ENCODE data around the gene NRROS.
"Not testable (repeated sequence)": the region's sequence is repeated elsewhere in the genome, so short reads cannot be mapped to it uniquely, and the experiment has no call there.

NRROS gene

GRCh38 chr3:196639483-196640296 lies at the start of gene NRROS:
Gene NRROS (plus strand): TSS chr3:196639694. CDS start chr3:196654540, 14,846 bp downstream.
- peak in 1 of 2 donors; percentile 40 for DNase-seq (ENCODE audit: low read depth in 2 of 2)

DNA sequence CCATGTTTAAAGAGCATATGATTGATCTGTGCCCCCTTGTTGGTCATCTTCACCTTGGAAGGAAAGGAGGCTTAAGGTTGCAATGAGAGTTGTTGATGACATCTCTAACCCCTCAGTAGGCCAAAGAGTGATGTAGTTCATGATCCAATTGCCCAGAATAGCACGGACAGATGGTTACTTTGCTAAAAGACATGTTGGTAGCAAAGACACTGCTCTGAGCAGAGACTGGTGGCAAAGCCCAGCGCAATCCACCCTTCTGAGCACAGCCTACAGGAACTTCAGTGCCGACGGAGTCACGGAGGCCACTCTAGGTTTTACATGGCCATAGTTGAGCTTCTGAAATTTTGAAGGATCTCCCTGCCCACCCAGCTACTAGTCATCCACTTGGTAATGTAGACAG lies 49.2 kb upstream of the NRROS start:
- DNase-seq (ENCODE audit: low read depth in 2 of 2) = no peak

- no peak for DNase-seq (ENCODE audit: low read depth in 2 of 2)
Observed at GRCh38 chr3:196596355-196596754, 43.1 kb upstream of the NRROS start.

DNA sequence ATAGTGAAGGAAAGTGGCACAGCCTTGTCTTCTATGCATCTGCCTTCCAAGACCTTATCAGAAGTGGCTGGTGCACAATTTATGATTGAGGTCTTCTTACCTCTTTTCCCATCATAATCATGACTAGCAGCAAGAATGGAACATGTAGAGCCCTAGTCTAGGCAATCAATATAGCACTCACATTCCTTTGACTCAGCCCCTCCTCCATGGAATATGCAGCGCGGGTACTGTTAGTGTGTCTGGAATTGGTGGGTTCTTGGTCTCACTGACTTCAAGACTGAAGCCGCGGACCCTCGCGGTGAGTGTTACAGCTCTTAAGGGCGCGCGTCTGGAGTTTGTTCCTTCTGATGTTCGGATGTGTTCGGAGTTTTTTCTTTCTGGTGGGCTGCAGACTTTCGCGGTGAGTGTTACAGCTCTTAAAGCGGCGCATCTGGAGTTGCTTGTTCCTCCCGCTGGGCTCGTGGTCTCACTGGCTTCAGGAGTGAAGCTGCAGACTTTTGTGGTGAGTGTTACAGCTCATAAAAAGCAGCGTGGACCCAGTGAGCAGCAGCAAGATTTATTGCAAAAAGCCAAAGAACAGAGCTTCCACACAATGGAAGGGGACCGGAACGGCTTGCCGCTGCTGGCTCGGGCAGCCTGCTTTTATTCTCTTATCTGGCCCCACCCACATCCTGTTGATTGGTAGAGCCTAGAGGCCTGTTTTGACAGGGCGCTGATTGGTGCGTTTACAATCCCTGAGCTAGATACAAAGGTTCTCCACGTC lies 41.3 kb upstream of the NRROS start:
- DNase-seq (ENCODE audit: low read depth in 2 of 2) = not testable (repeated sequence)

DNA sequence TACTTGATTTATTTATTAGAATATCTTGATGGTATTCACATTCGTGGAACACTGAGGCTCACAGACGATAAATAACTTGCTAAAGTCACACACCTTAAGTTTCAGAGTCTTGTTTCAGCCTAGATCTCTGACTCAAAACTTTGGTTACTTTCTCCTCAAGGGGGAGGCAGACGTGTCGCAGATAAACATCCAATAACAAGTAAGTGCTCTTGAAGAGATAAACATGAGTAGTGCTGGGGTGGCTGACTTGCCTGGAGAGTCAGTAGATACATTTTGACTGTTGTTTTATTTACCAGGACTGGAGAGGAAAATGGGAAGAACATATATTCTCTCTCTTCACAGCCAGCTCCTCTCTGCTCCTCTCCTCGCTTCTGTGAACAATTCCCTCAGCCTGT lies 39.8 kb upstream of the NRROS start:
- no peak for DNase-seq (ENCODE audit: low read depth in 2 of 2)

- DNase-seq (ENCODE audit: low read depth in 2 of 2) = no peak
Observed at GRCh38 chr3:196600359-196600758, 39.1 kb upstream of the NRROS start.

- DNase-seq (ENCODE audit: low read depth in 2 of 2) = no peak
Observed at GRCh38 chr3:196602673-196603072, 36.8 kb upstream of the NRROS start.

DNA sequence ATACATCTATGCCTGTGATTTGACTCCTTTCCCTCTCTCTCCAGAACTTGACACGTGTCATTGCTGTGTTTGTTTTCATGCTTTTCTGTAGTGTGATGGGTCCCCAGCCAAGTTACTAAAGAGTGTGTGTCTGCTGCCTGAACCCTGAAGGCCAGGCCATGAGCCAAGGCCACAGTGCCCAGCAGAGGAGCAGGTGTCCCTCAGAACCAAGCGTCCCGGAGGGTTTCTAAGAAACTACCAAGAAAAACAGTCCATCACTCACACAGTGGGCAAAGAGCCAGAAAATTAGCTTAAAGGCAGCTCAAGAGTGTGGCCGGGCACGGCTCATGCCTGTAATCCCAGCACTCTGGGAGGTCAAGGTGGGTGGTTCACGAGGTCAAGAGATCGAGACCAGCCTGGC lies 35.8 kb upstream of the NRROS start:
- no peak for DNase-seq (ENCODE audit: low read depth in 2 of 2)

DNA sequence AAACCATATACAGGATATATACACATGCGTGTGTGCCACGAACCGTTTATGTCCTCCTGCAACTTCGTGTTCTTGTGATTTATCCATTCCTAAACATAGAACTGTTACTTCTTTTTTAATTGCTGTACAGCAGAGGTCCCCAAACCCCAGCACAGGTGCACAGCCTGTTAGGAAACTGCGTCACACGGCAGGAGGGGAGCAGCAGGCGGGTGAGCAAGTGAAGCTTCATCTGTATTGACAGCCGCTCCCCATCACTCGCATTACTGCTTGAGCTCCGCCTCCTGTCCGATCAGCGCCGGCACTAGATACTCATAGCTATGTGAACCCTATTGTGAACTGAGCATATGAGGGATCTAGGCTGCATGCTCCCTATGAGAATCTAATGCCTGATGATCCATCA lies 34.9 kb upstream of the NRROS start:
- no peak for DNase-seq (ENCODE audit: low read depth in 2 of 2)

DNA sequence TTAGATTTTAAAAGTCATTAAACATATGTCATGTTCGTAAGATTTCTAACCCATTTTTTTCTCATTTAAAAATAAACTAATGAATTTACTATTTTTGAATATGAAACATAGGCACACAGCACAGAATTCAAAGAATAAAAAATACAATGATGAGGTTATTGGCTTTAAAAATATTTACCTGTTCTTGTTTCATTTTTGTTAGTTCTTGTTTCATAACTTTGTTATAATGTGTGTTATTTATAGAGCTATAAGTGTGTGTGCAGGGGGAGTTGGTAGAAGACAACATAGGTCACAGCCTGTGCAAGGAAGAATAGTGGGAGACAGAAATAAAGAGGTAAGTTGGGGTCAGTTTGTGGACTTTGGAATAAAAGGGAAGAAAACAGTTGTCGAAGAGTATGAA lies 30.8 kb upstream of the NRROS start:
- no peak for DNase-seq (ENCODE audit: low read depth in 2 of 2)

DNA sequence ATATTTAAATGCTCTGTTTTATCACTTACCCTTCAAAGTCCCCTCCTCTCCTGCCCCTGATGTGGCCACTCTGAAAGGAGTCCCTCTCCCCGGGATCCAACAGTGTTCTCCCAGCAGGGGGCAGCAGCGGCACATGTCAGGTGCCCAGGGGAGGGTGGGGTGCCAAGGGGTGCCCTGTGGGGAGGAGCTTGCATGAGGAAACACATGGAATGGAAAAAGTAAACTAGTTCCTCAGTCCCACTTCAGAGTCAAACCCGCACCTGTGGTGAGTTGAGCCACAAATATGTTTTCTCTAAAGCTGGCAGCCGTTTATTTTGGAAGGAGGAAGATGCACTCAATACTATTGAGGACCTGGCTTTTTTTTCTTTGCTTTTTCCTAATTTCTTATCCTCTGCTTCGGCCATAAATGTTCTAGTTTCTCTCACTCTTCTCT lies 30.1 kb upstream of the NRROS start:
- peak; percentile 88 to 94 for DNase-seq (ENCODE audit: low read depth in 2 of 2)

DNA sequence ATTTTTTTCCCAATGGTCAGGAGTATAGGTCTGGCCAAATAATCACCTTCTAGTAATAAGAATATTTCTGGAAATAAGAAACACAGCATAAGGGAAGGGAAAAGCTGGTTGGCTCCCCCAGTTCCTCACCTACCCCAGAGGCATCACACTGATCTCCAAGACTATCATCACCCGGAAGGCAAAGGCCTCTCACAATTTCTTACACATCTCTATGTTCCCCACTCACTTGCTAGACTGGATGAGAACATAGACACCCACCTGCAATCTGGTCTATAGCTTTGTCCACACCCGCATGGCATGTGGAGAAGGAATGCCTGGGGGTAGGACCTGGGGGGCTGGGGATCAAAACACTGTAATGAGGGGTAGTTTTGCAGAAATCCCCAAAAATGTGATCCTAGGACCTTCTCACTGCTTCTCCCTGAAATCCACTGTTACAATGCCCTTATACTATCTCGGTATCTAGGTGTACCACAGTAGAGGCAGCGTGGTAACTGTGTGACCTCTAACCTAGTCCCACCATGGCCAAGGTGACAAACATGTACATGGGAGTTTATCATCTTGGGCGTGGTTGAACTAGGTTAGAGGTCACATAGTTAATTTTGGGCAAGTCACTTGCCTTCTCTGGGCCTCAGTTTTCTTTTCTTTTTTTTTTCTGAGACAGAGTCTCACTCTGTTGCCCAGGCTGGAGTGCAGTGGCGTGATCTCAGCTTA lies 29.5 kb upstream of the NRROS start:
- no peak for DNase-seq (ENCODE audit: low read depth in 2 of 2)

- no peak for DNase-seq (ENCODE audit: low read depth in 2 of 2)
Observed at GRCh38 chr3:196611761-196612483, 27.6 kb upstream of the NRROS start.

- not testable (repeated sequence) for DNase-seq (ENCODE audit: low read depth in 2 of 2)
Observed at GRCh38 chr3:196615234-196615633, 24.3 kb upstream of the NRROS start.

DNA sequence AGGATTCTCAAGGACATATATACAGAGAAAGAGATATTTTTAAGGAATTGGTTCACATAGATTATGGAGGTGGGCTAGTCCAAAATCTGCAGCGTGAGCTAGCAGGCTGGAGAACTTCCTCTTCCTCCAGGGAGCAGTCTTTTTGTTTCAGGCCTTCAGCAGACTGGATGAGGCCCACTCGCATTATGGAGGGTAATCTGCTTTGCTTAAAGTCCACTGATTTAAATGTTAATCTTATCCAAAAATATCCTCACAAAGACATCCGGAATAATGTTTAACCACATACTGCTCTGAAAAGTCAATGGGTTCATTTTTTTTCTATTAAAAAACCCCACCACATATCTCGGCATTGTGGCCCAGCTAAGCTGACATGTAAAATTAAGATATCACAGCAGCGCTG lies 22.2 kb upstream of the NRROS start:
- DNase-seq (ENCODE audit: low read depth in 2 of 2) = no peak

DNA sequence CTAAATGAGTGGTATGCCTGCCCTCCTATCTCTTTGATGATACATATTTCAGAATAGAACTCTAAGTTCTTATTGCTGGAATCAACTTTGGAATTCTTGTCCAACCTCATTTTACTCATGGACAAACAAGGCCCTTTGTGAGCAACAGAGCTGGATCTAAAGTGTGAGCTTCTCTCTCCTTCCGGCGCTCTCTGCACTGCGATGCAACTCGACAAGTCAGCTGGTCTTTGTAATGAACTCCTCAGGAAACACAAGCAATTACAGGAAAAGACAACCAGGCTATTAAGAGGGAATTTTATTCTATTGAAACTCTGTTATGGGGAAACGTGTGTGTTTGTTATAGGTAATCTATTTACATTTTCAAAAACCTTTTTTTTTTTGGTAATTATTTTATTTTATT lies 20.3 kb upstream of the NRROS start:
- no peak for DNase-seq (ENCODE audit: low read depth in 2 of 2)

DNA sequence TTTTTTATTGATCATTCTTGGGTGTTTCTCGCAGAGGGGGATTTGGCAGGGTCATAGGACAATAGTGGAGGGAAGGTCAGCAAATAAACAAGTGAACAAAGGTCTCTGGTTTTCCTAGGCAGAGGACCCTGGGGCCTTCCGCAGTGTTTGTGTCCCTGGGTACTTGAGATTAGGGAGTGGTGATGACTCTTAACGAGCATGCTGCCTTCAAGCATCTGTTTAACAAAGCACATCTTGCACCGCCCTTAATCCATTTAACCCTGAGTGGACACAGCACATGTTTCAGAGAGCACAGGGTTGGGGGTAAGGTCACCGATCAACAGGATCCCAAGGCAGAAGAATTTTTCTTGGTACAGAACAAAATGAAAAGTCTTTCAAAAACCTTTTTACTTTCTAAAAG lies 19.9 kb upstream of the NRROS start:
- not testable (repeated sequence) for DNase-seq (ENCODE audit: low read depth in 2 of 2)

- no peak for DNase-seq (ENCODE audit: low read depth in 2 of 2)
Observed at GRCh38 chr3:196620161-196620604, 19.3 kb upstream of the NRROS start.

DNA sequence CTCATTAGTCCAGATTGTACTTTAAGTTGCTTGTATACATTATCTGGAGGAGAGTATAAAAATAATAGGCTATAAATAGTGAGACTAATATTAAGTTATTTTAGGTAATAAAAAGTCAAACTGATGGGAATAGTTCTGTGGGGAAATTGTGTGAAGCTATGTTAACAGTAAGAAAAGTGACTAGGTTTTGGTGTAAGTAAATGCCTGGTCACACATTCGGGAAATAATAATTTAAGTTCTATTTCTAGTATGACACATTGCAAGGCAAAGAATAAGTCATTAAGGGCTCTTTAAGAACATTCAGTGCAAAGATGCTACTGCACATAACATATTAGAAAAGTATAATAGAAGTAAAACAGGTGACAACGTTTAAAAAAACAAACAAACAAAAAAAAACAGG lies 18.8 kb upstream of the NRROS start:
- no peak for DNase-seq (ENCODE audit: low read depth in 2 of 2)

DNA sequence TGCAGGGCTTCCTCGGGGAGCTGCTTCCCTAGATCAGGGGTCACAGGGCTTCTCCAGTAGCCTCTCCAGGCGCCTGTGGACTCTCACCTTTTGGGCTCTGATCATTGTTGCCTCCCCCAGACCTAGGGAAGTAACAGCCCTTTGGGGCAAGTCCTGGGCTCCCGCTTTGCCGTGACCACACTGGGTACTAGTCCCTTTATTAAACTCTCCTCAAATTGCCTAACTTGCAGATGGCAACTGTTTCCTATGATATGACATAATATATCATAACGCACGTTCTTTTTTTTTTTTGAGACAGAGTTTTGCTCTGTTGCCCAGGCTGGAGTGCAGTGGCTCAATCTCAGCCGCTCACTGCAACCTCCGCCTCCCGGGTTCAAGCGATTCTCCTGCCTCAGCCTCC lies 17.9 kb upstream of the NRROS start:
- DNase-seq (ENCODE audit: low read depth in 2 of 2) = no peak

DNA sequence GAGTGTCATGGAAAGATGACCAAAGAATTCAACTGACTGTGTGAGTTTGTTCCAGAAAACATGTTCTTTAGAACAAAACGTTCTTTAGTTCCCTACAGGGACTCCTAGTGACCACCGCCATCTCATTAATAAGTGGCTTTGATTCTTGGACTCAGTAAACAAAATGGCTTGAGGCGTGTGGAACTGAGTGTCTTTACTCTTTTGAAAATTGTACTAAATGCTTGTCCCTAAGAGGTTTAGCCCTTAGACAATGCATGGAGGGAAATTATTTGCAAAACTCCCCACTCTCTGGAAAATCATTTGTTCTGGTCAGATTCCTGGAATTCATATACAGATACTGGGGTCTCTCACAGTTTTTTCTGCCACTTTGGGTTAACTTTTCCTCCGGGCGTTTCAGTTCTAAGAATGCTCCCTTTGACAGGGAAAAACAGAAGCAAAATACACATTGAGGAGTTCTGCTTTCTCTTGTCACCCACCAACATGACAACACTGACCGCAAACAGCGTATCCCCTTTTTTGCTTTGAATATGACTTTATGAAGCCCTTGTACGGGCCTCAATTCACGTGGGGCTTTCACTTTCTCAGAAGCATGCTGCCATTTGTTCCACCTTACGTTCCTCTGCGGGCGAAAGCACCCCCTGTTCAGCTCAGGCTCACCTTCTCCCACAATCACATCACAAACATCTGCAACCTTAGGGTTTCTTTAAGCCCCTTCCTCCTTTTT lies 15.3 kb upstream of the NRROS start:
- no peak for DNase-seq (ENCODE audit: low read depth in 2 of 2)

All from stimulated activated CD8-positive, alpha-beta memory T cell treated with anti-CD3 and anti-CD28 coated beads, Interleukin-2, amount 100 ng/mL, for 1 hour (primary cell).